Epithelial cell of proximal tubule (primary cell): Measurements from ENCODE around the gene LMF2. TPM values are rescaled to one million over a fixed set of nuclear protein-coding genes. Genes with fewer than 3 reads are reported as not detected.

Source experiments
- DNase-seq: peaks from one replicate; pipeline ENCODE4 v3.0.0-alpha.2; 2011; ENCODE audit warnings: low read depth
- H3K4me3 ChIP-seq: 2 replicates; pipeline ENCODE4 v1.5.1; 2011; ENCODE audit warnings: low read depth, mild to moderate bottlenecking, low read length
- total RNA-seq: library from RNA; depleted of rRNA; stranded (reverse); fragments of >200 nt; gene quantifications from 2 replicates; pipeline ENCODE4 v1.2.3, GENCODE V29; 2015
- TF ChIP-seq, protein P1 (sequence below): conservative IDR thresholded peaks from 2 replicates; pipeline ENCODE4 v1.5.1; 2012; ENCODE audit warnings: low read depth, mild to moderate bottlenecking, low read length

LMF2 gene
- total RNA-seq, 1 donor from 2014 or later = 69.2 TPM

GRCh38 chr22:50474710-50475651, 32.5 kb downstream of the LMF2 start, which contains the start of gene SBF1:
Gene SBF1, minus strand, starts transcription at chr22:50475035. Its CDS starts 195 bp downstream, at chr22:50474840.
- no peak for DNase-seq
- peak within 1 kb of the TSS; percentile 79 for H3K4me3 ChIP-seq
- TF ChIP-seq, protein P1, sequence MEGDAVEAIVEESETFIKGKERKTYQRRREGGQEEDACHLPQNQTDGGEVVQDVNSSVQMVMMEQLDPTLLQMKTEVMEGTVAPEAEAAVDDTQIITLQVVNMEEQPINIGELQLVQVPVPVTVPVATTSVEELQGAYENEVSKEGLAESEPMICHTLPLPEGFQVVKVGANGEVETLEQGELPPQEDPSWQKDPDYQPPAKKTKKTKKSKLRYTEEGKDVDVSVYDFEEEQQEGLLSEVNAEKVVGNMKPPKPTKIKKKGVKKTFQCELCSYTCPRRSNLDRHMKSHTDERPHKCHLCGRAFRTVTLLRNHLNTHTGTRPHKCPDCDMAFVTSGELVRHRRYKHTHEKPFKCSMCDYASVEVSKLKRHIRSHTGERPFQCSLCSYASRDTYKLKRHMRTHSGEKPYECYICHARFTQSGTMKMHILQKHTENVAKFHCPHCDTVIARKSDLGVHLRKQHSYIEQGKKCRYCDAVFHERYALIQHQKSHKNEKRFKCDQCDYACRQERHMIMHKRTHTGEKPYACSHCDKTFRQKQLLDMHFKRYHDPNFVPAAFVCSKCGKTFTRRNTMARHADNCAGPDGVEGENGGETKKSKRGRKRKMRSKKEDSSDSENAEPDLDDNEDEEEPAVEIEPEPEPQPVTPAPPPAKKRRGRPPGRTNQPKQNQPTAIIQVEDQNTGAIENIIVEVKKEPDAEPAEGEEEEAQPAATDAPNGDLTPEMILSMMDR = no peak

- TF ChIP-seq, protein P1 = no peak
- peak overlapping the region; percentile 79 for H3K4me3 ChIP-seq
- DNase-seq = no peak
These were observed 33.4 kb downstream of the LMF2 start for GRCh38 chr22:50473855-50474671.

DNA sequence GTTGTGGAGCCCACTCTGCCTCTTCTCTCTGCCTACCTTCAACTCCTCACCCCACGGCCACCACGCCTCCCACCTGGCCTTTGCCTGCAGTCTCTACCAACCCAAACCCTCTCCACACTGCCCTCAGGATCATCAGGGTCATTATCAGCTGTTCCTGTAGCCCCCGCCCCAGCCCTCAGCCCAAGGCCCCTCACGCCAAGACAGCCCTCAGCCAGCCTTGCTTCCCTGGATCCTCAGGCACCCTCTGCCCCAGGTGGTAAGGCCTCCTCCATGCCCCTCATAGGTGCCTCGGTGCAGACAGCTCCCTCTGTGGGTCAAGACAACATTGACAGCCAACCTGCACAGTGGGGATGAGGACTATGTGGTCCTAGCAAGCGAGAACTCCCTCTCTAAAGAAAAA, 34.4 kb downstream of the LMF2 start:
- no peak for DNase-seq
- H3K4me3 ChIP-seq = no peak overlapping the region
- TF ChIP-seq, protein P1 = peak; percentile 53

GRCh38 chr22:50471962-50472361, 35.5 kb downstream of the LMF2 start:
- no peak overlapping the region for H3K4me3 ChIP-seq
- TF ChIP-seq, protein P1 = no peak
- no peak for DNase-seq

GRCh38 chr22:50471197-50471847, 36.2 kb downstream of the LMF2 start:
- TF ChIP-seq, protein P1 = no peak
- DNase-seq = no peak

DNA sequence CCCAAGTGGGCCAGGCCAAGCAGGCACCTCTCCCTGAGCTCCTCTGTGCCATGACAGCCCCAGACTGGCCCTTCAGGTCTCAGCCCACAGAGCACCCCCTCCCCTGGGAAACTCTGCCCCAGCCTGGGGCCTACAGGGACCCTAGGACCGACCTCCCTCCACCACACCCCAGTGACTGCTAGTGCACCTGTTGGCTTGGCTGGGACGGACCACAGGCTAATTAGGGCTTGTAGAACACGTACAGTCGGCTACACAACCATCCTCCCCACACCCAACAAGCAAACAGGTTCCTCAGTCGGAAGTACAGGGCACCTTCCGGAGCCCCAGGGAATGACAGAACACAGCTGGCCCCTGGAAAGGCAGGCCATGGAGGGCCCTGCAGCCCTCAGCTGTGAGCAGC, 37.0 kb downstream of the LMF2 start:
- no peak overlapping the region for H3K4me3 ChIP-seq
- TF ChIP-seq, protein P1 = no peak
- no peak for DNase-seq

More at GRCh38 chr22:50471197-50471847, 36.2 kb downstream of the LMF2 start:
- H3K4me3 ChIP-seq = no peak overlapping the region
